ENCODE results near the gene LRRN4. TPM values are rescaled to one million over a fixed set of nuclear protein-coding genes. Genes with fewer than 3 reads are reported as not detected.

Gene LRRN4
- total and polyA plus RNA-seq, 2 of the 8 experiments (the other 6 are each of a cell fraction or from before 2014, with no cell fraction given) = 0.21 to 0.89 TPM

DNA sequence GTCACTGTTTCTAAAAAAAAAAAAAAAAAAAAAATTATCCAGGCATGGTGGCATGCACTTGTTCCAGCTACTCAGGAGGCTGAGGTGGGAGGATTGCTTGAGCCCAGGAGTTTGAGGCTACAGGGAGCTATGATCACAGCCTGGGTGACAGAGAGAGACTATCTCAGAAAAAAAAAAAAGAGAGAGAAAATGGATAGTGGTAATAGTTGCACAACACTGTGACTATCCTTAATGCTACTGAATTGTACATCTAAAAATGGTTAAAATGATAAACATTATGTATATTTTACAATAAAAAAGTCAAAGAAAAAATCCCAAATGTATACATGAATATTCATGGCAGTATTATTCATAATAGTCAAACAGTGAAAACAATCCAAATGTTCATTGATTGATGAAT, 46.0 kb upstream of the LRRN4 start:
- Histone ChIP-seq H2AK5ac (ENCODE audit: low read depth, low read length) (no peak overlapping the region), H3K56ac (replicated peaks; ENCODE audit: insufficient read length, low read depth, low read length) (no peak overlapping the region), H3K36me3 (ENCODE audit: control insufficient read depth in 2 of 4, insufficient read depth in 4 of 4, low read length in 3 of 4) (peaks cover 0 to 13% (median 2%) of the 10 kb centered on the region in 4 experiments; a peak in 4 of 8 replicates), H3K23me2 (ENCODE audit: low read depth, low read length) (no peaks in the 10 kb centered on the region), H3K4me1 (replicated peaks in 1 of 4; ENCODE audit: control insufficient read depth in 3 of 4, insufficient read depth in 4 of 4, low read length in 3 of 4) (no peaks in the 10 kb centered on the region), H3K79me2 (ENCODE audit: control insufficient read depth in 1 of 2, insufficient read depth in 2 of 2, low read length in 2 of 2) (no peaks in the 10 kb centered on the region), H4K20me1 (replicated peaks in 1 of 2; ENCODE audit: control insufficient read depth in 1 of 2, insufficient read depth in 2 of 2, low read length in 2 of 2) (no peaks in the 10 kb centered on the region), H3K18ac (ENCODE audit: extremely low read depth, low read length) (no peak overlapping the region), H2BK12ac (ENCODE audit: low read depth, low read length) (no peak overlapping the region), H3K4me2 (ENCODE audit: insufficient read depth in 1 of 2, low read depth in 2 of 2, low read length in 2 of 2) (no peak overlapping the region), H3K79me1 (ENCODE audit: low read depth, low read length) (no peaks in the 10 kb centered on the region), H3K4me3 (ENCODE audit: extremely low read depth in 1 of 4, insufficient read depth in 2 of 4, low read depth in 3 of 4, low read length in 4 of 4) (no peak overlapping the region), H2BK20ac (ENCODE audit: low read length) (no peak overlapping the region), H4K8ac (ENCODE audit: extremely low read depth, insufficient read depth, low read length) (no peak overlapping the region), H3K4ac (replicated peaks; ENCODE audit: insufficient read length, low read depth, low read length) (no peak overlapping the region), H2AFZ (ENCODE audit: low read length) (no peak overlapping the region), H3K14ac (ENCODE audit: insufficient read length) (no peak overlapping the region), H3K9ac (replicated peaks in 1 of 4; ENCODE audit: extremely low read depth in 1 of 4, low read depth in 3 of 4, low read length in 3 of 4) (no peak overlapping the region), H2BK120ac (replicated peaks; ENCODE audit: low read depth, low read length) (no peak overlapping the region), H3K27ac (ENCODE audit: low read depth, low read length) (no peak overlapping the region), H2BK15ac (ENCODE audit: low read length) (no peak overlapping the region), H4K91ac (replicated peaks; ENCODE audit: insufficient read length, low read length) (no peak overlapping the region), H3K27me3 (replicated peaks in 1 of 4; ENCODE audit: control insufficient read depth in 3 of 4, extremely low read depth in 1 of 4, insufficient read depth in 3 of 4, low read length in 3 of 4) (no peaks in the 10 kb centered on the region), H2BK5ac (ENCODE audit: low read depth, low read length) (no peak overlapping the region), H4K5ac (ENCODE audit: insufficient read length, low read depth, low read length) (no peak overlapping the region), H3K9me3 (ENCODE audit: insufficient read depth in 2 of 2, low read depth in 1 of 2, low read length in 1 of 2) (no peaks in the 10 kb centered on the region), H3K23ac (ENCODE audit: insufficient read length) (no peak overlapping the region)
- ChIA-PET CTCF (ENCODE audit: partially characterized antibody) (no interaction called here), POLR2A (ENCODE audit: partially characterized antibody) (no interaction called here)
- FAIRE-seq (no peak), DNase-seq (ENCODE audit: low read depth in 1 of 2, low spot score in 2 of 2) (no peak)
- TF ChIP-seq HDAC6 (IDR thresholded peaks at IDR 0.05; ENCODE audit: low read depth, low read length) (no peak), JUN (IDR thresholded peaks at IDR 0.05; ENCODE audit: low read depth, low read length) (no peak), SP2 (IDR thresholded peaks at IDR 0.05; ENCODE audit: low read length) (no peak), CTBP2 (IDR thresholded peaks at IDR 0.05; ENCODE audit: borderline replicate concordance, insufficient read depth, insufficient read length, low read length) (no peak)

Data from H1 (cell line).